Left renal pelvis (tissue), 4 donors: ENCODE results near the gene CCDC136. TPM values are rescaled to one million over a fixed set of nuclear protein-coding genes. Genes with fewer than 3 reads are reported as not detected.

Experiments used
- DNase-seq, 4 donors: peaks; one replicate each; pipeline ENCODE4 v3.0.0-alpha.2; 2013; ENCODE audit warnings: low read depth in 4 of 4, low spot score in 3 of 4
- polyA plus RNA-seq, 4 donors: library from polyadenylated mRNA; unstranded; fragments of 120-200 nt; gene quantifications; one replicate each; pipeline ENCODE4 v1.2.1, GENCODE V29; 2013; ENCODE audit not compliant: insufficient read length in 4 of 4

Gene CCDC136
- polyA plus RNA-seq, 4 donors, result 12.3 to 24.5 (median 15.3) TPM

GRCh38 chr7:128830231-128831177 is 38.7 kb downstream of the CCDC136 start, which contains the start of gene FLNC:
Gene FLNC (plus strand): TSS chr7:128830406. CDS start chr7:128830638, 232 bp downstream.
- DNase-seq, result peak in 1 of 4 donors; percentile 38

GRCh38 chr7:128831178-128831993 is 39.6 kb downstream of the CCDC136 start:
- DNase-seq, result peak in 1 of 4 donors; percentile 24

- no peak for DNase-seq
These were observed 40.5 kb downstream of the CCDC136 start for GRCh38 chr7:128831994-128832879.

- no peak for DNase-seq
These were observed 41.0 kb downstream of the CCDC136 start for GRCh38 chr7:128832880-128833147.

- peak in 2 of 4 donors; percentile 16 to 58 for DNase-seq
These were observed 41.6 kb downstream of the CCDC136 start for GRCh38 chr7:128833148-128833945.

GRCh38 chr7:128833946-128834325 is 42.2 kb downstream of the CCDC136 start:
- DNase-seq, result no peak

- DNase-seq, result no peak
These were observed 43.5 kb downstream of the CCDC136 start for GRCh38 chr7:128835231-128835751.

GRCh38 chr7:128835790-128836641 is 44.2 kb downstream of the CCDC136 start:
- no peak for DNase-seq

GRCh38 chr7:128836729-128837348 is 45.1 kb downstream of the CCDC136 start:
- DNase-seq, result no peak

- no peak for DNase-seq
These were observed 45.8 kb downstream of the CCDC136 start for GRCh38 chr7:128837521-128837921.

GRCh38 chr7:128838109-128838779 is 46.5 kb downstream of the CCDC136 start:
- DNase-seq, result no peak

- DNase-seq, result no peak
These were observed 47.4 kb downstream of the CCDC136 start for GRCh38 chr7:128838981-128839731.

- DNase-seq, result no peak
These were observed 48.0 kb downstream of the CCDC136 start for GRCh38 chr7:128839751-128840177.

- no peak for DNase-seq
These were observed 48.8 kb downstream of the CCDC136 start for GRCh38 chr7:128840326-128841170.

- DNase-seq, result no peak
These were observed 49.5 kb downstream of the CCDC136 start for GRCh38 chr7:128841171-128841690.
